Aorta (tissue), 5 donors: ENCODE data around the gene ASB10. TPM values are rescaled to one million over a fixed set of nuclear protein-coding genes. Genes with fewer than 3 reads are reported as not detected.

Experiments
- ATAC-seq: fragments of 200-7000 bp; cut with Tn5 transposase; one replicate; pipeline ENCODE4 v1.9.1; 2022; ENCODE audit warnings: moderate library complexity; ENCODE audit not compliant: low FRiP score
- DNase-seq, 2 donors: peaks; one replicate each; pipeline ENCODE4 v3.0.0-alpha.2; 2020
- H3K27ac ChIP-seq, 2 donors: one replicate each; pipeline ENCODE4 v1.5.1; 2013; ENCODE audit warnings: low read length in 2 of 2, mild to moderate bottlenecking in 2 of 2, moderate library complexity in 2 of 2, control low read depth in 1 of 2, inconsistent platforms in 1 of 2, low read depth in 1 of 2
- H3K27me3 ChIP-seq, 2 donors: one replicate each; pipeline ENCODE4 v1.6.1; 2013; ENCODE audit warnings: control low read depth in 1 of 2, low read length in 1 of 2, mild to moderate bottlenecking in 1 of 2, moderate library complexity in 1 of 2; ENCODE audit not compliant: insufficient read depth in 2 of 2, control insufficient read depth in 1 of 2
- H3K36me3 ChIP-seq, 2 donors: one replicate each; pipeline ENCODE4 v1.6.1; 2013; ENCODE audit warnings: control low read depth in 1 of 2, low read length in 1 of 2, mild to moderate bottlenecking in 1 of 2; ENCODE audit not compliant: insufficient read depth in 2 of 2, control insufficient read depth in 1 of 2
- H3K4me1 ChIP-seq, 2 donors: one replicate each; pipeline ENCODE4 v1.6.1; 2013; ENCODE audit warnings: low read length in 2 of 2, control low read depth in 1 of 2, mild to moderate bottlenecking in 1 of 2, moderate library complexity in 1 of 2; ENCODE audit not compliant: insufficient read depth in 2 of 2, control insufficient read depth in 1 of 2
- H3K4me3 ChIP-seq, 2 donors: one replicate each; pipeline ENCODE4 v1.5.1; 2013; ENCODE audit warnings: low read length in 2 of 2, control low read depth in 1 of 2, mild to moderate bottlenecking in 1 of 2
- H3K9me3 ChIP-seq: one replicate; pipeline ENCODE4 v1.6.1; 2013; ENCODE audit warnings: mild to moderate bottlenecking, low read length; ENCODE audit not compliant: control insufficient read depth
- WGBS, 2 donors: extraction: QIAGEN DNeasy Blood & Tissue Kit; methylation state at CpG; one replicate each; pipeline ENCODE4 v1.1.7; 2013; 5-methylcytosine and 5-hydroxymethylcytosine counted together
- intact Hi-C, 2 donors: fragments of 100-400 bp; cut with DNase I; formaldehyde crosslinking; loops; one replicate each; pipeline versions ENCODE4 v1.14.2 to v1.15.0; 2022
- long read RNA-seq, 2 donors: library from polyadenylated mRNA; unstranded; transcript quantifications; one replicate each; pipeline ENCODE4 v2.0.0, GENCODE V29; 2020 to 2021
- polyA plus RNA-seq, 2 donors: library from polyadenylated mRNA; stranded (reverse); fragments of 200-250 nt; gene quantifications; one replicate each; pipeline ENCODE4 v1.2.3, GENCODE V29; 2013
- total RNA-seq, 2 donors: library from RNA; stranded (reverse); fragmentation: NEBNext Ultra II Directional; extraction: Animal tissue kit (Norgen Biotek cat#: 25700); gene quantifications; one replicate each; pipeline ENCODE4 v1.2.1, GENCODE V29; 2021
- donor health status: healthy with polysubstance abuse.
- donor health status: Bipolar disorder and iron deficiency.
- donor health status: DM: no; HTN: no; CAD: no.
- donor health status: DM: no; HTN: no; CAD: no.
- donor health status: DM: yes; HTN: yes; CAD: no.

Gene ASB10, protein sequence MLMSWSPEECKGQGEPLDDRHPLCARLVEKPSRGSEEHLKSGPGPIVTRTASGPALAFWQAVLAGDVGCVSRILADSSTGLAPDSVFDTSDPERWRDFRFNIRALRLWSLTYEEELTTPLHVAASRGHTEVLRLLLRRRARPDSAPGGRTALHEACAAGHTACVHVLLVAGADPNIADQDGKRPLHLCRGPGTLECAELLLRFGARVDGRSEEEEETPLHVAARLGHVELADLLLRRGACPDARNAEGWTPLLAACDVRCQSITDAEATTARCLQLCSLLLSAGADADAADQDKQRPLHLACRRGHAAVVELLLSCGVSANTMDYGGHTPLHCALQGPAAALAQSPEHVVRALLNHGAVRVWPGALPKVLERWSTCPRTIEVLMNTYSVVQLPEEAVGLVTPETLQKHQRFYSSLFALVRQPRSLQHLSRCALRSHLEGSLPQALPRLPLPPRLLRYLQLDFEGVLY
- total RNA-seq, result not detected
- polyA plus RNA-seq, result not detected
- long read RNA-seq, donor 1, result 0 reads
- long read RNA-seq, donor 2, result 0 reads

DNA sequence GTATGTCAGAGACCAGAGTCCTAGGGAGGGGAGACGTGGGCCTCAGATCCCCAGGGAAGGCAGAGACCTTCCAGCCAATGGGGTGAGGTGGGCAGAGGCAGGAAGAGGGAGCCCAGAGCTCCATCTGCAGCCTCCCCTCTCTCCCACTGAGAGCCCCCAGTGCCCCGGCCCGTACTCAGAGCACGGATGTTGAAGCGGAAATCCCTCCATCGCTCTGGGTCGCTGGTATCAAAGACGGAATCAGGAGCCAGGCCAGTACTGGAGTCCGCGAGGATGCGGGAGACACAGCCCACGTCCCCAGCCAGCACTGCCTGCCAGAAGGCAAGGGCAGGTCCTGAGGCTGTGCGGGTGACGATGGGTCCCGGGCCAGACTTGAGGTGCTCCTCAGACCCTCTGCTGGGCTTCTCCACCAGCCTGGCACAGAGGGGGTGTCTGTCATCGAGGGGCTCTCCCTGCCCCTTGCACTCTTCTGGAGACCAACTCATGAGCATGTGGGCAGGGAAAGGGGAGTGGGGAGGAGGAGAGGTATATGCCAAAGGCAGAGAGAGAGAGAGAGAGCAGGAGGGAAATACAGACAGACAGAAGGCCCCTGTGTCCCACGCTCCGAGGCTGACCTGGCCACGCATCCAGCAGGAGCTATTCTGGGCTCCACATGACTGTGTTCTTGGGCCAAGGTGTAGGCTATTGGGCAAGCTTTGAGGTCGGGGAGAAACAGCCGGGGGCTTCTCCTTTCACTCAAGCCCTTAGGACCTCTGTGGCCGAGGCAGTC is at the start of gene ASB10:
Gene ASB10, minus strand, starts transcription at position 611 of the 769 bp plus-strand sequence. Its CDS starts 120 bp downstream, at position 491.
- H3K36me3 ChIP-seq, result no peaks in the 10 kb centered on the region
- no peaks in the 10 kb centered on the region for H3K9me3 ChIP-seq
- intact Hi-C loops, result no loop called here
- no peak within 1 kb of the TSS for H3K4me3 ChIP-seq
- WGBS, 2 donors, result 67% methylated on average over 22 of the region's 22 CpGs
- no peak for ATAC-seq
- peak in 1 of 2 donors; percentile 70 for DNase-seq
- no peaks in the 10 kb centered on the region for H3K4me1 ChIP-seq
- H3K27ac ChIP-seq, result no peak within 1 kb of the TSS
- no peaks in the 10 kb centered on the region for H3K27me3 ChIP-seq

- WGBS, 2 donors, result 73 to 81% methylated on average over 13 of the region's 13 CpGs
- Histone ChIP-seq H3K4me1 (no peaks in the 10 kb centered on the region), H3K36me3 (peaks cover 0 to 5% of the 10 kb centered on the region in 2 donors), H3K9me3 (no peaks in the 10 kb centered on the region), H3K4me3 (no peak overlapping the region), H3K27me3 (no peaks in the 10 kb centered on the region), H3K27ac (no peak overlapping the region)
- DNase-seq, result no peak
- ATAC-seq, result no peak
- intact Hi-C loops, result no loop called here
Observed at GRCh38 chr7:151236406-151236805, 49.4 kb upstream of the ASB10 start.

DNA sequence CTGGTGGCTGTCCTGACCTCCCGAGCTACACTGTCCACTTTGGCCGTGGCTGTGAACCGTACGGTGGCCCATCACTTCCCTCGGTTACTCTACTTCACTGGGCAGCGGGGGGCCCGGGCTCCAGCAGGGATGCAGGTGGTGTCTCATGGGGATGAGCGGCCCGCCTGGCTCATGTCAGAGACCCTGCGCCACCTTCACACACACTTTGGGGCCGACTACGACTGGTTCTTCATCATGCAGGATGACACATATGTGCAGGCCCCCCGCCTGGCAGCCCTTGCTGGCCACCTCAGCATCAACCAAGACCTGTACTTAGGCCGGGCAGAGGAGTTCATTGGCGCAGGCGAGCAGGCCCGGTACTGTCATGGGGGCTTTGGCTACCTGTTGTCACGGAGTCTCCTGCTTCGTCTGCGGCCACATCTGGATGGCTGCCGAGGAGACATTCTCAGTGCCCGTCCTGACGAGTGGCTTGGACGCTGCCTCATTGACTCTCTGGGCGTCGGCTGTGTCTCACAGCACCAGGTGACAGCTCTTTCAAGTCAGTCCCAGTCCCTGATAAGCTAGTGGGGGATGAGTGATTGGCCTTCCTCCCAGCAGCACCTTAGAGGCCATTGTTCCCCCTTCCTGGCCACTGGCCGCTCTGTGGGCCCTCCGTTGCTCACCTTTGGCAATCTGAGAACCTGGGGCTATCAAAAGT is 48.2 kb upstream of the ASB10 start:
- Histone ChIP-seq H3K4me3 (no peak overlapping the region), H3K9me3 (no peaks in the 10 kb centered on the region), H3K4me1 (no peaks in the 10 kb centered on the region), H3K27ac (no peak overlapping the region), H3K27me3 (no peaks in the 10 kb centered on the region), H3K36me3 (peaks cover 0 to 5% of the 10 kb centered on the region in 2 donors)
- 80 to 84% methylated on average over 28 of the region's 28 CpGs for WGBS, 2 donors
- no peak for ATAC-seq
- DNase-seq, result peak in 1 of 2 donors; percentile 65
- intact Hi-C loops, result no loop called here

GRCh38 chr7:151233804-151234203 is 46.8 kb upstream of the ASB10 start:
- Histone ChIP-seq H3K4me1 (no peaks in the 10 kb centered on the region), H3K36me3 (peaks cover 0 to 3% of the 10 kb centered on the region in 2 donors), H3K27ac (peak overlapping the region in 1 of 2 donors; percentile 20), H3K27me3 (no peaks in the 10 kb centered on the region), H3K4me3 (peak overlapping the region in 1 of 2 donors; percentile 92), H3K9me3 (no peaks in the 10 kb centered on the region)
- ATAC-seq (no peak), DNase-seq (peak in 1 of 2 donors; percentile 66)
- intact Hi-C loops, result no loop called here
- WGBS, 2 donors, result 67 to 76% methylated on average over 9 of the region's 9 CpGs

- peak overlapping the region; percentile 23 to 62 for H3K27ac ChIP-seq
- intact Hi-C loops, result no loop called here
Observed at GRCh38 chr7:151232917-151233701, 46.1 kb upstream of the ASB10 start.

DNA sequence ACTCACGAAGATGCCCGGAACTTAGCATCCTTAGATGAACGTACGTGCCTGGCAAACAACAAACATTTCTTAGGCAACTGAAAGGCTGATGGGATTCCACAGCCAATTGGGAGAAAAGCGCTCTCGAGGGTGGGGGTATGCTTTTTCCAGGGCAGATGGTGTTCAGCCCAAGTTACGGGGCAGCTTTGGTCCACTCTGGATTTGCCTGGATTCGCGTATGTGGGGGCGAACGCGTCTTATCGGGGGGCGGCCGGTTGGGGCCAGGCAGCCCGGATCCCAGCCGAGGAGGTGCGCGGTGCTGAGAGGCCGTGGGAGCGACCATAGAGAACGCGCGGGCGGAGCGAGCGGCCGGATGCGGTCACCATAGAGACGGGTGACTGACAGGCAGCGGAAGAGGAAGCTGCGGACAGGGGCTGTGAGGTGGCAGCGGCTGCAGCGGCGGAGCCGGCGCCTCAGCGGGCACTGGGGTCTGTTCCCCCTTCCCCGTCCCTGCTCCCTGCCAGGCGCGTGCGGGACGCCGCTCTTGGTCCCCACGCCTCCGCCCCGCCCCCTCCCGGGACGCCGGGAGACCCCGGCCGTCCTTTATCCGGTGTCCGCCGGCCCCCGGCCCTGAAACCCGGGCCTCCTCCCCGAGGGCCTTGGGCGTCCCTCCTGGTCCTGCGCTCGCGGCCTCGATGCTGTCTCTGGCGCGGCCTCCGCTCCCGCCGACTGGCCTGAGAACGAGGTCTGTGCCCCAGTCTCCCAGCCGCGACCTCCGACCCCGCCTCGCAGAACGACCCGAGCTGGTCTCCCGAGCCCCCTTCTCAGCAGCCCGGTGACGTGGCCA is 45.3 kb upstream of the ASB10 start, which contains the start of gene CHPF2:
Gene CHPF2, plus strand, starts transcription at position 393 of the 826 bp plus-strand sequence. CDS start 1,529 bp downstream, outside the sequence.
- Histone ChIP-seq H3K4me3 (peak within 1 kb of the TSS; percentile 90 to 92), H3K4me1 (no peaks in the 10 kb centered on the region), H3K27ac (peak within 1 kb of the TSS; percentile 23 to 79), H3K27me3 (no peaks in the 10 kb centered on the region), H3K9me3 (no peaks in the 10 kb centered on the region), H3K36me3 (no peaks in the 10 kb centered on the region)
- WGBS, 2 donors, result 1% methylated on average over 77 to 79 of the region's 79 CpGs
- peak; percentile 96 to 97 for DNase-seq
- intact Hi-C loops, result no loop called here
- peak; percentile 96 for ATAC-seq

More at GRCh38 chr7:151232917-151233701, 46.1 kb upstream of the ASB10 start:
- Histone ChIP-seq H3K27me3 (no peaks in the 10 kb centered on the region), H3K4me3 (peak overlapping the region; percentile 90 to 92), H3K4me1 (no peaks in the 10 kb centered on the region), H3K36me3 (peaks cover 0 to 3% of the 10 kb centered on the region in 2 donors), H3K9me3 (no peaks in the 10 kb centered on the region)
- peak; percentile 77 to 87 for DNase-seq
- peak; percentile 66 for ATAC-seq
- WGBS, 2 donors, result 2 to 3% methylated on average over 36 of the region's 36 CpGs

GRCh38 chr7:151231080-151231479 is 44.0 kb upstream of the ASB10 start:
- Histone ChIP-seq H3K27ac (no peak overlapping the region), H3K4me1 (no peaks in the 10 kb centered on the region), H3K27me3 (no peaks in the 10 kb centered on the region), H3K9me3 (no peaks in the 10 kb centered on the region), H3K4me3 (no peak overlapping the region), H3K36me3 (no peaks in the 10 kb centered on the region)
- DNase-seq, result no peak
- intact Hi-C loops, result no loop called here
- WGBS, 2 donors, result 56 to 68% methylated on average over 1 of the region's 1 CpG
- ATAC-seq, result no peak
